Gastroesophageal sphincter (tissue), 4 donors: ENCODE data around the gene RAX. TPM values are rescaled to one million over a fixed set of nuclear protein-coding genes. Genes with fewer than 3 reads are reported as not detected.
A peak's percentile ranks its signal among the peaks of the same experiment; 100 is the strongest.

Source experiments
- ATAC-seq: fragments of 150-250 bp; one replicate; pipeline ENCODE4 v1.9.1; 2016; ENCODE audit warnings: mild to moderate bottlenecking, moderate library complexity
- H3K27ac ChIP-seq, 4 donors: fragments of 200-600 bp; sonication (generic) in 3 of 4; 1 replicate in 3 of 4; 2 replicates in 1 of 4; pipeline ENCODE4 v1.5.1; 2016 to 2019
- H3K27me3 ChIP-seq: fragments of 200-600 bp; sonication (generic); one replicate; pipeline ENCODE4 v1.5.1; 2019
- H3K36me3 ChIP-seq, 2 donors: fragments of 200-600 bp; sonication (generic); one replicate each; pipeline ENCODE4 v1.5.1; 2019; ENCODE audit warnings: control low read depth in 1 of 2
- H3K4me1 ChIP-seq, 3 donors: fragments of 200-600 bp; sonication (generic); 1 replicate in 2 of 3; 2 replicates in 1 of 3; pipeline ENCODE4 v1.5.1; 2016 to 2019; ENCODE audit warnings: control low read depth in 2 of 3
- H3K4me3 ChIP-seq, 2 donors: fragments of 200-600 bp; sonication (generic); one replicate each; pipeline ENCODE4 v1.5.1; 2019; ENCODE audit warnings: mild to moderate bottlenecking in 1 of 2, moderate library complexity in 1 of 2
- H3K9me3 ChIP-seq, 3 donors: fragments of 200-600 bp; sonication (generic); one replicate each; pipeline ENCODE4 v1.5.1; 2017 to 2019; ENCODE audit warnings: control low read depth in 2 of 3
- CTCF ChIP-seq, 4 experiments: fragments of 200-600 bp in 2 of 4; fragments of 450-650 bp in 2 of 4; sonication (generic) in 1 of 4; IDR thresholded peaks; one replicate each; pipeline ENCODE4 v1.5.1; 2017 to 2019; ENCODE audit warnings: antibody characterized with exemption in 4 of 4, mild to moderate bottlenecking in 2 of 4, moderate library complexity in 2 of 4
- EP300 ChIP-seq: sonication (generic); formaldehyde crosslinking; IDR thresholded peaks from one replicate; pipeline ENCODE4 v1.6.1; 2017; ENCODE audit warnings: antibody characterized with exemption, mild to moderate bottlenecking
- POLR2A ChIP-seq, 2 donors: fragments of 450-650 bp; IDR thresholded peaks; one replicate each; pipeline ENCODE4 v1.6.1; 2017; ENCODE audit warnings: antibody characterized with exemption in 2 of 2, mild to moderate bottlenecking in 2 of 2, moderate library complexity in 1 of 2
- POLR2AphosphoS5 ChIP-seq: sonication (generic); formaldehyde crosslinking; IDR thresholded peaks from one replicate; pipeline ENCODE4 v1.6.1; 2017; ENCODE audit warnings: antibody characterized with exemption
- WGBS, 2 donors: methylation state at CpG; one replicate each; pipeline ENCODE4 v1.1.5; 2018; ENCODE audit warnings: low coverage in 1 of 2; 5-methylcytosine and 5-hydroxymethylcytosine counted together
- total RNA-seq, 4 donors: library from RNA; depleted of rRNA; stranded (reverse); fragments of >200 nt; gene quantifications; one replicate each; pipeline ENCODE4 v1.1.0, GENCODE V29; 2016

The RAX gene
- total RNA-seq, 4 donors from 2014 or later, result not detected

- TF ChIP-seq CTCF (IDR thresholded peaks at IDR 0.05) (peak; percentile 8 to 70 (median 49)), POLR2A (IDR thresholded peaks at IDR 0.05) (no peak)
- peak; percentile 51 for ATAC-seq
- Histone ChIP-seq H3K27ac (no peak overlapping the region), H3K4me1 (no peaks in the 10 kb centered on the region), H3K36me3 (no peaks in the 10 kb centered on the region), H3K4me3 (no peak overlapping the region), H3K27me3 (peaks cover 40% of the 10 kb centered on the region), H3K9me3 (no peaks in the 10 kb centered on the region)
- WGBS, 2 donors, result 0 to 10% methylated on average over 2 to 5 of the region's 5 CpGs
These were observed 24.0 kb downstream of the RAX start for GRCh38 chr18:59249199-59249774.

- WGBS, 2 donors, result 41% methylated on average over 4 of the region's 4 CpGs; no CpG with 5 or more reads in 1 of the 2 donors
- TF ChIP-seq POLR2A (IDR thresholded peaks at IDR 0.05) (no peak), CTCF (IDR thresholded peaks at IDR 0.05) (no peak), EP300 (no peak), POLR2AphosphoS5 (no peak)
- Histone ChIP-seq H3K36me3 (no peaks in the 10 kb centered on the region), H3K4me1 (no peaks in the 10 kb centered on the region), H3K27ac (no peak overlapping the region), H3K9me3 (no peaks in the 10 kb centered on the region), H3K27me3 (peaks cover 37% of the 10 kb centered on the region), H3K4me3 (no peak overlapping the region)
- no peak for ATAC-seq
These were observed 26.5 kb downstream of the RAX start for GRCh38 chr18:59246796-59247195.

- no peaks in the 10 kb centered on the region for H3K4me1 ChIP-seq
- peaks cover 0 to 2% (median 0%) of the 10 kb centered on the region in 3 donors for H3K9me3 ChIP-seq
- H3K36me3 ChIP-seq, result no peaks in the 10 kb centered on the region
- H3K27me3 ChIP-seq, result peaks cover 27% of the 10 kb centered on the region
- TF ChIP-seq CTCF (IDR thresholded peaks at IDR 0.05) (no peak), POLR2AphosphoS5 (no peak), POLR2A (IDR thresholded peaks at IDR 0.05) (no peak), EP300 (no peak)
- WGBS, 2 donors, result 83 to 89% methylated on average over 2 of the region's 2 CpGs
- no peak overlapping the region for H3K27ac ChIP-seq
- ATAC-seq, result no peak
- H3K4me3 ChIP-seq, result no peak overlapping the region
These were observed 30.3 kb downstream of the RAX start for GRCh38 chr18:59242906-59243305.

- H3K4me1 ChIP-seq, result no peaks in the 10 kb centered on the region
- no peak overlapping the region for H3K4me3 ChIP-seq
- TF ChIP-seq EP300, result no peak
- TF ChIP-seq CTCF (IDR thresholded peaks at IDR 0.05), result no peak
- no peak for TF ChIP-seq POLR2AphosphoS5
- TF ChIP-seq POLR2A (IDR thresholded peaks at IDR 0.05), result no peak
- H3K27me3 ChIP-seq, result peaks cover 9% of the 10 kb centered on the region
- H3K36me3 ChIP-seq, result no peaks in the 10 kb centered on the region
- 56% methylated on average over 2 of the region's 4 CpGs for WGBS, 2 donors
- no peak for ATAC-seq
- peaks cover 0 to 4% (median 0%) of the 10 kb centered on the region in 3 donors for H3K9me3 ChIP-seq
- H3K27ac ChIP-seq, result no peak overlapping the region
These were observed 33.6 kb downstream of the RAX start for GRCh38 chr18:59239642-59240041.

- ATAC-seq, result no peak
- Histone ChIP-seq H3K4me1 (no peaks in the 10 kb centered on the region), H3K36me3 (no peaks in the 10 kb centered on the region), H3K9me3 (peaks cover 0 to 4% (median 0%) of the 10 kb centered on the region in 3 donors), H3K4me3 (no peak overlapping the region), H3K27ac (no peak overlapping the region), H3K27me3 (no peaks in the 10 kb centered on the region)
- TF ChIP-seq POLR2A (IDR thresholded peaks at IDR 0.05), result no peak
- TF ChIP-seq POLR2AphosphoS5, result no peak
- TF ChIP-seq CTCF (IDR thresholded peaks at IDR 0.05), result no peak
- no peak for TF ChIP-seq EP300
These were observed 34.9 kb downstream of the RAX start for GRCh38 chr18:59238385-59238784.
